GM11168 (cell line): Measurements from ENCODE around the gene RESF1.

Experiments
- in situ Hi-C: fragments of 300-500 bp; cut with MboI; formaldehyde crosslinking; loops from one replicate; pipeline ENCODE4 v1.12.0; 2022; ENCODE audit warnings: low sequenced_read_pairs; ENCODE audit not compliant: unreplicated experiment

RESF1 gene

DNA sequence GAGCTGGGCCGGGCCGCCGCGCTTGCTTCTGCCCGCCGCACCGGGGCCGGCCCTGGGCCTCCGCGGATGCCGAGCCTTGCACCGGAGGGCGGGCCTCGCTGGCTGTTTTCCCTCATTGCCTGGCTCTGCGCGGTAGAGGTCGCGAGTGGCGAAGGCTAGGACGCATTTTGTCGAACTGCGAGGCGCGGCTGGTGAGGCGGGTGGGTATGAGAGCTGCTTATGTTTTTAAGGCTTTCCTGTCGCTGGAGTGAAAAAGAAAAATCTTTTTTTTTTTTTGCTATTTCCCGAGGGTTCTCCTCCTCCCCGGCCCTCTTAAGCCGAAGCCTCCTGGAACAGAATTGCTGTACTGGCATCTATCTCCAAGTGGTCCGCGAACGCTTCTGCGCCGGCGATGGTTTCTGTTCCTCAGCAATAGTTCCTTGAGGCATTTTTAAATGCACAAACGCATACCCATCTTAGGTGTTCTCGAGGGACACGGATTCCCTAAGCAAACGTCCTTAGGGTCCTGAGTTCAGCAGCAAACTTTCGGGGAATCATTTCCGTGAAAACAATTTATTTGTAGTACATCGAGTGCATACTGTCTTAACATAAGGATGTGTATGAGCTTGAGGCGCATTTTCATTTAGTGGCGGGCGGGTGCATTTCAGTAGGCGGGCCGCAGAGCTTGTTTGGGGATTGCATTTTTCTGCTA is 631 bp downstream of the RESF1 start:
- in situ Hi-C loops, result loop anchor here (10.0 kb wide), 1 partner anchor 215 kb away; no protein-coding TSS in a partner anchor

DNA sequence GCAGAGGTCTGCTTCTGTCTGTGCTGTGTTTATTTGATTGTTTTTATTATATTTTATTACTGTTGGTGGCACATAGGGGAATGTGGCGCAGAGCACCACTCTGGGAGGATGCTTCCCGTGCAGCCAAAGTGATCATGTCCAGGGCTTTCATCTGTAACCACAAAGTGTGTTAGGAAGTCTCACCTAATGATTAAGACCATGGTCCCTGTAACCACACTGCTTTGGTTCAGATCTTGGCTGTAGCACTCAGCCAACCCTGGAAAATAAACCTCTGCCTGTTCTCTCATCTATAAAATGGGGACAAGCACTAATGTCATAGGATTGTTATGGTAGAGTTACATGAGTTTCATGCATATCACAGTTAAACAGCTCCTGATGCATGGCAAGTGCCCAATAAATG is 1.9 kb downstream of the RESF1 start:
- in situ Hi-C loops, result loop anchor here (10.0 kb wide), 1 partner anchor 216 kb away; no protein-coding TSS in a partner anchor

DNA sequence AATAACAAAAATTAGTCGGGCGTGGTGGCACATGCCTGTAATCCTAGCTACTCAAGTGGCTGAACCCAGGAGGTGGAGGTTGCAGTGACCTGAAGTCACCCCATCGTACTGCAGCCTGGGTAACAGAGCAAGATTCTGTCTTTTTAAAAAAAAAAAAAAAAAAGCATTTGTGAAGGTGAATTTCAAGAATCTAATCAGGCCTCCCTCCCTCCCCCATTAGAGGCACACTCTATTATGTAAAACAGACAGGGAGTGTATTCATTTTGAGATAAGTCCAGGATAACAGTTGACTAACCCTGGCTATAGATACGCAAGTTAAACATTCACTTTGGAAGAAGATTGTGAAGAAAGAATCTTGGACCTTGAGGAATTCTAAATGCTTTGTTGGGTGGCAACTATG is 2.9 kb downstream of the RESF1 start:
- in situ Hi-C loops, result loop anchor here (10.0 kb wide), 1 partner anchor 217 kb away; no protein-coding TSS in a partner anchor

DNA sequence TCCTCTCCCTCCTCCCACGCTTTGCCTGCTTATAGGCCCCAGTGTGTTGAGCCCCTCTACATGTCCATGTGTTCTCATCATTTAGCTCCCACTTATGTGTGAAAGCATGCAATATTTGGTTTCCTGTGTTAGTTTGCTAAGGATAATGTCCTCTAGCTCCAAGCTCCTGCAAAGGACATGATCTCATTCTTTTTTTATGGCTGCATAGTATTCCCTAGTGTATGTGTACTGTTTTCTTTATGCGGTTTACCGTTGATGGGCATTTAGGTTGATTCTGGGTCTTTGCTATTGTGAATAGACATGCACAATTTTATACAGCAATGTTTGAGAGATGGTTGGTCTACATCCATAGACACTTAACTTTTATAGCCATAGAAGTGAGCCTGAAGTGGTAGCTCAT is 5.1 kb downstream of the RESF1 start:
- in situ Hi-C loops, result loop anchor here (10.0 kb wide), 1 partner anchor 219 kb away; no protein-coding TSS in a partner anchor

DNA sequence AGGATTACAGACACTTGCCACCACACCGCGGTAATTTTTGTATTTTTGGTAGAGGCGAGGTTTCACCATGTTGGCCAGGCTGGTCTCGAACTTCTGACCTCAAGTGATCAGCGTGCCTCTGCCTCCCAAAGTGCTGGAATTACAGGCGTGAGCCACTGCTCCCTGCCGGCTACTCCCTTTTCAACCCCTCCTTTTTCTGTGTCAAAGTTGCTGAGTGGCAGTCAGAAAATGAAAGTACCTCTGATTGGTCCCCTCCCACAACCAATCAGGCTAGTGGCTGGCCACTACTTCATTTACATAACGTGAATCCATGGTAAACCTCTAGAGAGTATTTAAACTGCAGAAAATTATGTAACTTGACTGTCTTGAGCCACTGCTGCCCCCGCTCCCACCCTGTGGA is 5.9 kb downstream of the RESF1 start:
- in situ Hi-C loops, result loop anchor here (10.0 kb wide), 1 partner anchor 220 kb away; no protein-coding TSS in a partner anchor

DNA sequence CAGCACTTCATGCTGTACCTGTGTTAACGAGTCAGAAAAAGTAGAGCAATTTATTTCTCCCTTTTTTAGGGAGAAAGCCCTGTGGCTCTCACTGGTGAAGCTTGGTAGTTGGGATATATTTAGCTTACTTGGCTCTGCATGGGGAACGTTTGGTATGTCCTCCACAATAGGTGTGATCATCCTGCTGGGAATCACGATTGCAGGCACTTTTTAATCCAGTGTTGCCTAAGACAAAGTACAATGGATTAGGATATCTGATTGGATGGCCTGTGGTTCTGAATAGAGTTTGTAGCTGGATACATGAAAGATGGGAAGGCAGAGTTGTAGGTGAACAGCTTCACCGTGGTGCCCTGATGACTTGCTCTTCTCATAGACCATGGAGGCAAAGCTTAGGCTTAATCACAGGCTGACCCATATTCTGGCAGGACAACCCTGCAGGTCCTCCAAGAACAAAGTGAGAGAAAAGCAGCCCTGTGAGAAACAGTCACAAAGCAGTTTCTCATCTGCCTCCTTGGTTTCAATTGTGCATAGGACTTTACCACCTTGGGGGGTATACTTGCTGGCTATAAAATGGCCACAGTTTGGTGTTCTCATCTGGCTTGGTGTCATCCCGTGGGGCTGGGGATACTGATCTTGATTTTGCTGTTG is 7.5 kb downstream of the RESF1 start:
- in situ Hi-C loops, result loop anchor here (10.0 kb wide), 1 partner anchor 222 kb away; no protein-coding TSS in a partner anchor

- in situ Hi-C loops, result loop anchor here (10.0 kb wide), 1 partner anchor 223 kb away; no protein-coding TSS in a partner anchor
Observed at GRCh38 chr12:31967539-31967938, 8.3 kb downstream of the RESF1 start.

- in situ Hi-C loops, result no loop called here
Observed at GRCh38 chr12:31970199-31970598, 11.0 kb downstream of the RESF1 start.

- in situ Hi-C loops, result no loop called here
Observed at GRCh38 chr12:31973818-31974217, 14.6 kb downstream of the RESF1 start.

GRCh38 chr12:31974673-31975072 is 15.5 kb downstream of the RESF1 start:
- in situ Hi-C loops, result no loop called here

GRCh38 chr12:31984806-31985591 is 25.8 kb downstream of the RESF1 start:
- in situ Hi-C loops, result no loop called here

DNA sequence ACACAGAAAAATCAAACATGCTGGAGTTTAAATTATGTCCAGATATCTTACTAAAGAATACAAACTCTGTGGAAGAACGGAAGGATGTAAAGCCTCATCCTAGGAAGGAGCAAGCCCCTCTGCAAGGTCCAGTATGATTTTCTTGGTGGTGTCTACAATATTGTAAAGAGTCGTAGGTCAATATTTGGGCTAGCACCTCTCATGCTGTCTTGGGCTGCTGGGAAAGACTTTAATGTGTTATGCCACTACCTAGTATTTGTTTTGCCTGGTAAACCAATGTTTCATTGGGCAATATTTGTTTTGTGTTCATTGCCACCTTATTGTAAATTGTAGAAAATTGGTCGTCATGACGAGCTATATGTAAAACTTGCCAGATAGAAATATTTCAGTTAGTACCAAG is 26.6 kb downstream of the RESF1 start:
- in situ Hi-C loops, result no loop called here

DNA sequence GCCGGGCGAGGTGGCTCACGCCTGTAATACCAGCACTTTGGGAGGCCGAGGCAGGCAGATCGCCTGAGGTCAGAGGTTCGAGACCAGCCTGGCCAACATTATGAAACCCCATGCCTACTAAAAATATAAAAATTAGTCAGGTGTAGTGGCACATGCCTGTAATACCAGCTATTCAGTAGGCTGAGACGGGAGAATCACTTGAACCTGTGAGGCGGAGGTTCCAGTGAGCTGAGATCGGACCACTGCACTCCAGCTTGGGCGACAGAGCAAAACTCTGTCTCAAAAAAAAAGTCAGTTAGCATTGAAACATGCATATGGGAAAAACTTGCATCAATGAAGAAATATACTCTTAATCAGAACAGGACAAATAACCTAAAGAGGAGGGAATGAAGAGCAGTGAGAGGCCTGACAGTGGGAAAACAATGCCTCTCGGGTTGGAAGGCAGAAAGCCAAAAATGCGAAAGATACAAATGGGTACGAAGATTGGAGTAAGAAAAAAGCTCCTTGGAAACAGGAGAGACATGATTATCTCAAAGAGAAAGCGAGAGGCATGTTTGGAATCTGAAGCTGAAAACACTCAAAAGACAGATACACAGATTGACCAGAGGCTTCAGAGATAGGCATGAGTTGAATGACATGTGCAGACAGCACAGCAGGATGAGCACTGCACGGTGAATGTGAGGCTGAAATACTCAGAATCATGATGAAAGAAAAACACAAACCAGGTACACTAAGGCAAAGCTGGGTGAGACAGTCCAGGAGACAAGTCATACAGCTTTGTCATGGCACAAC is 30.6 kb downstream of the RESF1 start:
- in situ Hi-C loops, result no loop called here

GRCh38 chr12:31991146-31991545 is 31.9 kb downstream of the RESF1 start:
- in situ Hi-C loops, result no loop called here

GRCh38 chr12:31991815-31992214 is 32.6 kb downstream of the RESF1 start:
- in situ Hi-C loops, result no loop called here

DNA sequence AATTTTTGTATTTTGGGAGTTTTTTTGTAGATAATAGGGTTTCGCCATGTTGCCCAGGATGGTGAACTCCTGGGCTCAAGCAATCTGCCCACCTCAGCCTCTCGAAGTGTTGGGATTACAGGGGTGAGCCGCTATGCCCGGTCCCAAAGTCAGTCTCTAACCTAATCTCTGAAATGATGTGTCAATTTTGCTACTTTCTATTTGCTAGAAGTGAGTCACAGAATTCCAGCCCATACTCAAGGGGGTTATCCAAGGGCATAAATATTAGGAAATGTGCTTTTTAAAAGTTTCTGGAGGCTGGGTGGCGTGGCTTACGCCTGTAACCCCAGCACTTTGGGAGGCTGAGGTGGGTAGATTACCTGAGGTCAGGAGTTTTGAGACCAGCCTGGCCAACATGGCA is 40.5 kb downstream of the RESF1 start:
- in situ Hi-C loops, result no loop called here

DNA sequence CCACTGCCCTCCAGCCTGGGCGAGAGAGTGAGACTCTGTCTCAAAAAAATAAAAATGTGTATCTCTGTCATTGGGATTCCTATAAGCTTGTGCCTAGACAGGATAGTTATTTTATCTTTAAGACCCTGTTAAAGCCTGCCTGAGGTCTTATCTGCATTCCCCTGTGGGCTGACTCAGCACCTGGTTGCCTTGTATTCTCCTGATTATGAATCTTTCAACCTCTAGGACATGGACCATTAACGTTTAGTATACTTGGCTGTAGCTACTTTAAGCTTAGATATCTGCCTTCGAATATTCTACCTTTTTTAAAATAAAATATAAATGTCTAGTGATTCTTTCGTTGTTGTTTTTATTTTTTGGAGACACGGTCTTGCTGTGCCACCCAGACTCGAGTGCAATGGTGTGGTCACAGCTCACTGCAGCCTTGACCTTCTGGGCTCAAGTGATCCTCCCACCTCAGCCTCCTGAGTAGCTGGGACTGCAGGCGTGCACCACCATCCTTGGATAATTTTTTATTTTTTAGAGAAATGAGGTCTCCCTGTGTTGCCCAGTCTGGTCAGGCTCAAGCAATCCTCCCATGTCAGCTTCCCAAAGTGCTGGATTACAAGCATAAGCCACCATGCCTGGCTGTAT is 41.3 kb downstream of the RESF1 start:
- in situ Hi-C loops, result no loop called here

GRCh38 chr12:32002848-32003493 is 43.8 kb downstream of the RESF1 start:
- in situ Hi-C loops, result no loop called here

DNA sequence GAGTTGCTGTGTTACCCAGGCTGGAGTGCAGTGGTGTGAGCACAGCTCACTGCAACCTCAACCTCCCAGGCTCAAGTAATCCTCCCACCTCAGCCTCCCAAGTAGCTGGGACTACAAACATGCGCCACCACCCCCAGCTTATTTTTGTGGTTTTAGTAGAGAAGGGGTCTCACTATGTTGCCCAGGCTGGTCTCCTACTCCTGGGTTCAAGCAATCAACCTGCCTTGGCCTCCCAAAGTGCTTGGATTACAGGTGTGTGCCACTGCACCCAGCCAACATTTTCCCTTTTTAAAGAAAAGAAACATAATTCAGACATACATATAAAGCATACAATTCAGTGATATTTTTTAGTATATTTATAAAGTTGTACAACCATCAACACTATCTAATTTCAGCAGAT is 44.4 kb downstream of the RESF1 start:
- in situ Hi-C loops, result no loop called here
